Measurements from ENCODE around the gene ARPP19.

DNA sequence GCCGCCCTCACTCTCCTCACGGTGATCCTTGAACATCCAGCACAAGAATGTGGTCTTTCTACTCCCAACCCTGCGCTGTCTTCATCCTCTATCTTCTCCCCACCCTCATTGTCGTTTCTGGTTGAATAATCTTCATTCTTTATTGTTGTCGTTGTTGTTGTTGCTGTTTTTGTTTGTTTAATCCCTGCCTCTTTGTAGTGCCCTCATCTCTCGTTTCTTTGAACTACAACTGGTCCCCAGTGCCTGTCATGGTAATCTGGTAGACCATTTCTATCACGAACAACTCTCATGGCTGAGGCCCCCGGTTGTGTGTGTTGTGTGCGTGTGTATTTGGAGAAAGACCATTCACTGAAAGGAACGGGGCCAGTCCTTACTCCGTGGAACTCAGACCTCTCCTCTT is 38.9 kb downstream of the ARPP19 start:
- TF ChIP-seq, protein P1, sequence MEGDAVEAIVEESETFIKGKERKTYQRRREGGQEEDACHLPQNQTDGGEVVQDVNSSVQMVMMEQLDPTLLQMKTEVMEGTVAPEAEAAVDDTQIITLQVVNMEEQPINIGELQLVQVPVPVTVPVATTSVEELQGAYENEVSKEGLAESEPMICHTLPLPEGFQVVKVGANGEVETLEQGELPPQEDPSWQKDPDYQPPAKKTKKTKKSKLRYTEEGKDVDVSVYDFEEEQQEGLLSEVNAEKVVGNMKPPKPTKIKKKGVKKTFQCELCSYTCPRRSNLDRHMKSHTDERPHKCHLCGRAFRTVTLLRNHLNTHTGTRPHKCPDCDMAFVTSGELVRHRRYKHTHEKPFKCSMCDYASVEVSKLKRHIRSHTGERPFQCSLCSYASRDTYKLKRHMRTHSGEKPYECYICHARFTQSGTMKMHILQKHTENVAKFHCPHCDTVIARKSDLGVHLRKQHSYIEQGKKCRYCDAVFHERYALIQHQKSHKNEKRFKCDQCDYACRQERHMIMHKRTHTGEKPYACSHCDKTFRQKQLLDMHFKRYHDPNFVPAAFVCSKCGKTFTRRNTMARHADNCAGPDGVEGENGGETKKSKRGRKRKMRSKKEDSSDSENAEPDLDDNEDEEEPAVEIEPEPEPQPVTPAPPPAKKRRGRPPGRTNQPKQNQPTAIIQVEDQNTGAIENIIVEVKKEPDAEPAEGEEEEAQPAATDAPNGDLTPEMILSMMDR (IDR thresholded peaks at IDR 0.05; ENCODE audit: low read depth, low read length): no peak
- TF ChIP-seq POLR2A (IDR thresholded peaks at IDR 0.05; ENCODE audit: extremely low read depth, insufficient read length): no peak
- TF ChIP-seq, protein P2, sequence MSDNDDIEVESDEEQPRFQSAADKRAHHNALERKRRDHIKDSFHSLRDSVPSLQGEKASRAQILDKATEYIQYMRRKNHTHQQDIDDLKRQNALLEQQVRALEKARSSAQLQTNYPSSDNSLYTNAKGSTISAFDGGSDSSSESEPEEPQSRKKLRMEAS (IDR thresholded peaks at IDR 0.05; ENCODE audit: low read depth, low read length): no peak
- no peak for TF ChIP-seq MYC (IDR thresholded peaks at IDR 0.05; ENCODE audit: low read depth, low read length)
